Measurements from ENCODE around the gene CDKN2A.

The CDKN2A gene

DNA sequence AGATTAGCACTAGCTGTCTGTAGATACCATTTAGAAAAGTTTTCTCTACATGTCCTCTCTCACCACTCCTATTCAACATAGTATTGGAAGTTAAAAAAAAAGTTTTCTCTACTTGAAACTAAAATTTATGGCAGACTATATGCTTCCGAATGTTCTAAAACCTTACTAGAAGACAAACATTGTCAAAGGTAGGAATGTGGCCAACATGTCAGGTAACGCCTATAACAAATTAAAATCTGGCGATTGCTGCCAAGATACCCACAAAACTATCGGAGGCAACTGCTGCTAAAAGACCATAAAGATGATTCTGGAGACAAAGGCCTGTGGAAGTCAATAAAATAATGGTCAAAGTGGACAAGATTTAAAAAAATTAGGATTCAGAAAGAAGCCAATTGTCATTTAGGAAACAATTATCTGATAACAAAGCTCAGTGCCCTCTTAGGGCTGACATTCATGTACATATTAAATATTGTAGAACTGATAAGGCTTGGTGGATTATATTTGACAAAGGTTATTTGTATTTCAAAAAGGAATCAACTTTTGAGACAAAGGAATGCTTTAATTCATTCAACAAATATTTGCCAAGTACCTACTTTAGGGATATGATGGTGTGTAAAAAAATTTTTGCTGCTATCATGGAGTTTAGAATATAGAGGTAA is 52.7 kb downstream of the CDKN2A start:
- DNase-seq (ENCODE audit: low read depth, low spot score), result no peak

- no peak for DNase-seq (ENCODE audit: low read depth, low spot score)
These were observed 58.0 kb downstream of the CDKN2A start for GRCh38 chr9:21936161-21936560.

DNA sequence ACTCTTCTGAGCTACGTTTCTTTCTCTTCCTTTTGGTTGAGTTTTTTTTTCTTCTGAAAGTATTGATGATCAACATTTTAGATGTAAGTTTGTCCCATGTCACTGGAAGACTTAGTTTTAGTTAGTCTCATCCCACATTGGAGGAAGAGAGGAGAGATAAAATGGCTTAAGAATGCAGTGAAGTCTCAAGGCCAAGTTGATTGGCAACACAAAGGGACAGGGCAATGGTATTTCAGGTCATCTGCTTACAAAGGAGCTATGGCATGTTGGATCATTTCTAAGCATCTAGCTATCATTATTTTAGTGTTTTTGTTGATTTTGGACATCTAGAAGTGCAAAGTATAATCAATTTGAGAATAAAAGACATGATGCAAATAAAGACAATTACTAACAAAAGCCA is 58.6 kb downstream of the CDKN2A start:
- DNase-seq (ENCODE audit: low read depth, low spot score), result no peak

GRCh38 chr9:21933865-21934264 is 60.3 kb downstream of the CDKN2A start:
- no peak for DNase-seq (ENCODE audit: low read depth, low spot score)

- no peak for DNase-seq (ENCODE audit: low read depth, low spot score)
These were observed 60.9 kb downstream of the CDKN2A start for GRCh38 chr9:21933281-21933680.

- no peak for DNase-seq (ENCODE audit: low read depth, low spot score)
These were observed 62.8 kb downstream of the CDKN2A start for GRCh38 chr9:21931428-21931827.

DNA sequence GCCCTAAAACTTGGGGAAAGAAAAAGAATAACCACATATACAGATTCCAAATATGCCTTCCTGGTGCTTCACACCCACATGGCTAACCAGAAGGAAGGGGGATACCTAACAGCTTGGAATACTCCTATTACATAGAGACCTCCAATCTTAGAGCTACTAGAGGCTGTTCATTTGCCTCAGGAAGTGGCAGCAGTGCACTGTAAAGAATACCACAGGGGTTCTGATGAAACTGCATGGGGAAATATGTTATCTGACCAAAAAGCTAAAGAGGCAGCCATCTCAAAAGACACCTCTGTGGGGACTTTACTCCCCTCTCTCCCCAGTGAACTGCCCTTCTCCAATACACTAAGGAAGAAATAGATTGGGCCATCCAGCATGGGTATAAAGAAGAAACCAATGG is 66.4 kb downstream of the CDKN2A start:
- no peak for DNase-seq (ENCODE audit: low read depth, low spot score)

DNA sequence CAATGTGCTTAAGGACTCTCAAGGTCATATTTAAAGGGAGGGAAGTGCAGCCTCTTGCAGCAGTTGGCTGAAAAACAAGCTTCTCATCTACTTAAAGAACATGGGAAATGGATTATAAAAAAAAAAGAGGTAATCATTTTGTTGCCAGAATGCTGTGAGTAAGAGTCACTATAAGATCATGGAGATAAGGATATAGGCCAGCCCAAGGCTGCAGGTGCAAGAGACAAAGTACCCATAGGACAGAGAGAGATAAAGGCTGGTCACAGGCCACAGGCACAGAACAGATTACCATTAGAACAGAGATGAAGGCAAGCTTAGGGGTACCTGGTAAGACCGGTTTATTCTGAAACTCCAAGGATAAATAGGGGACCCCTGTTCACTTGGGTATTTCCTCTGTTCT is 70.5 kb downstream of the CDKN2A start:
- DNase-seq (ENCODE audit: low read depth, low spot score), result no peak

- DNase-seq (ENCODE audit: low read depth, low spot score), result no peak
These were observed 74.5 kb downstream of the CDKN2A start for GRCh38 chr9:21919377-21920362.
